Body of pancreas (tissue), 4 donors: ENCODE measurements around the gene WDR49. TPM values are rescaled to one million over a fixed set of nuclear protein-coding genes. Genes with fewer than 3 reads are reported as not detected.

ENCODE experiments used
- ATAC-seq: fragments of 150-250 bp; one replicate; pipeline ENCODE4 v1.9.1; 2016
- DNase-seq, 4 donors: peaks; one replicate each; pipeline ENCODE4 v3.0.0-alpha.2; 2019
- H3K27ac ChIP-seq, 4 donors: fragments of 200-600 bp; sonication (generic); 1 replicate in 3 of 4; 2 replicates in 1 of 4; pipeline versions ENCODE4 v1.5.1 to v1.6.1; 2016 to 2019; ENCODE audit warnings: mild to moderate bottlenecking in 1 of 4, mixed read lengths in 1 of 4, moderate library complexity in 1 of 4
- H3K27me3 ChIP-seq, 2 donors: fragments of 200-600 bp; sonication (generic); one replicate each; pipeline ENCODE4 v1.6.0; 2016; ENCODE audit warnings: mild to moderate bottlenecking in 1 of 2
- H3K36me3 ChIP-seq, 2 donors: fragments of 200-600 bp; sonication (generic); replicated peaks in 1 of 2; 2 replicates each; pipeline ENCODE4 v1.5.1; 2016; ENCODE audit warnings: low read depth in 2 of 2; ENCODE audit not compliant: insufficient read depth in 1 of 2
- H3K4me1 ChIP-seq: fragments of 200-600 bp; sonication (generic); one replicate; pipeline ENCODE4 v1.6.0; 2016
- H3K4me3 ChIP-seq, 2 donors: fragments of 200-600 bp; sonication (generic); 1 replicate in 1 of 2; 2 replicates in 1 of 2; pipeline ENCODE4 v1.5.1; 2016 to 2019
- H3K9me3 ChIP-seq, 3 donors: fragments of 200-600 bp; sonication (generic); 1 replicate in 2 of 3; 2 replicates in 1 of 3; pipeline ENCODE4 v1.5.1; 2016
- CTCF ChIP-seq, 7 experiments: fragments of 450-650 bp in 4 of 7; fragments of 200-600 bp in 3 of 7; sonication (generic) in 3 of 7; IDR thresholded peaks; one replicate each; pipeline ENCODE4 v1.5.1; 2016 to 2019; ENCODE audit warnings: antibody characterized with exemption in 7 of 7
- POLR2A ChIP-seq, 3 donors: fragments of 450-650 bp; IDR thresholded peaks; one replicate each; pipeline ENCODE4 v1.6.1; 2016; ENCODE audit warnings: antibody characterized with exemption in 3 of 3, mild to moderate bottlenecking in 2 of 3
- WGBS, 2 donors: methylation state at CpG; one replicate each; pipeline ENCODE4 v1.1.5; 2017; 5-methylcytosine and 5-hydroxymethylcytosine counted together
- intact Hi-C: fragments of 100-400 bp; cut with DNase I; formaldehyde crosslinking; loops from one replicate; pipeline ENCODE4 v1.15.1; 2023
- total RNA-seq, 2 donors: library from RNA; depleted of rRNA; stranded (reverse); fragments of >200 nt; gene quantifications; one replicate each; pipeline ENCODE4 v1.1.0, GENCODE V29; 2016

Gene WDR49
- total RNA-seq, 2 donors from 2014 or later, result 0.78 to 2.3 TPM

GRCh38 chr3:167575000-167575600 is 78.6 kb downstream of the WDR49 start:
- no peaks in the 10 kb centered on the region for H3K36me3 ChIP-seq
- no peak overlapping the region for H3K4me3 ChIP-seq
- H3K27ac ChIP-seq, result no peak overlapping the region
- intact Hi-C loops, result no loop called here
- no peaks in the 10 kb centered on the region for H3K4me1 ChIP-seq
- DNase-seq (no peak), ATAC-seq (no peak)
- no peaks in the 10 kb centered on the region for H3K9me3 ChIP-seq
- TF ChIP-seq POLR2A (IDR thresholded peaks at IDR 0.05), result no peak
- TF ChIP-seq CTCF (IDR thresholded peaks at IDR 0.05), result no peak
- H3K27me3 ChIP-seq, result no peaks in the 10 kb centered on the region
- WGBS, 2 donors, result 80 to 91% methylated on average over 4 to 7 of the region's 7 CpGs

GRCh38 chr3:167572991-167573390 is 80.8 kb downstream of the WDR49 start:
- H3K9me3 ChIP-seq, result no peaks in the 10 kb centered on the region
- no peak overlapping the region for H3K4me3 ChIP-seq
- no peaks in the 10 kb centered on the region for H3K4me1 ChIP-seq
- ATAC-seq (no peak), DNase-seq (no peak)
- intact Hi-C loops, result no loop called here
- 65 to 68% methylated on average over 2 of the region's 2 CpGs for WGBS, 2 donors
- no peak overlapping the region for H3K27ac ChIP-seq
- TF ChIP-seq CTCF (IDR thresholded peaks at IDR 0.05) (no peak), POLR2A (IDR thresholded peaks at IDR 0.05) (no peak)
- no peaks in the 10 kb centered on the region for H3K27me3 ChIP-seq
- no peaks in the 10 kb centered on the region for H3K36me3 ChIP-seq

- intact Hi-C loops, result no loop called here
- no peak overlapping the region for H3K27ac ChIP-seq
- H3K4me1 ChIP-seq, result no peaks in the 10 kb centered on the region
- DNase-seq, result no peak
- no peak for TF ChIP-seq POLR2A (IDR thresholded peaks at IDR 0.05)
- TF ChIP-seq CTCF (IDR thresholded peaks at IDR 0.05), result no peak
- no peaks in the 10 kb centered on the region for H3K27me3 ChIP-seq
- H3K9me3 ChIP-seq, result no peaks in the 10 kb centered on the region
- H3K36me3 ChIP-seq, result no peaks in the 10 kb centered on the region
- no peak overlapping the region for H3K4me3 ChIP-seq
- WGBS, 2 donors, result 95 to 97% methylated on average over 2 of the region's 2 CpGs
- ATAC-seq, result no peak
Measured at GRCh38 chr3:167568634-167569033, 85.1 kb downstream of the WDR49 start.

- TF ChIP-seq POLR2A (IDR thresholded peaks at IDR 0.05) (no peak), CTCF (IDR thresholded peaks at IDR 0.05) (no peak)
- intact Hi-C loops, result no loop called here
Measured at GRCh38 chr3:167565489-167565888, 88.3 kb downstream of the WDR49 start.

GRCh38 chr3:167564612-167565011 is 89.1 kb downstream of the WDR49 start:
- H3K4me1 ChIP-seq, result no peaks in the 10 kb centered on the region
- TF ChIP-seq POLR2A (IDR thresholded peaks at IDR 0.05) (no peak), CTCF (IDR thresholded peaks at IDR 0.05) (no peak)
- H3K4me3 ChIP-seq, result no peak overlapping the region
- H3K9me3 ChIP-seq, result no peaks in the 10 kb centered on the region
- H3K36me3 ChIP-seq, result no peaks in the 10 kb centered on the region
- ATAC-seq, result no peak
- WGBS, 2 donors, result 49% methylated on average over 2 of the region's 2 CpGs
- H3K27me3 ChIP-seq, result no peaks in the 10 kb centered on the region
- intact Hi-C loops, result no loop called here
- H3K27ac ChIP-seq, result no peak overlapping the region
- DNase-seq, result no peak

More at GRCh38 chr3:167565489-167565888, 88.3 kb downstream of the WDR49 start:
- Histone ChIP-seq H3K36me3 (no peaks in the 10 kb centered on the region), H3K4me3 (no peak overlapping the region), H3K27me3 (no peaks in the 10 kb centered on the region), H3K27ac (no peak overlapping the region), H3K4me1 (no peaks in the 10 kb centered on the region), H3K9me3 (no peaks in the 10 kb centered on the region)
- DNase-seq (no peak), ATAC-seq (no peak)
- WGBS, 2 donors, result 31 to 83% methylated on average over 1 of the region's 1 CpG
